Measurements from ENCODE around the gene SPATA13. TPM values are rescaled to one million over a fixed set of nuclear protein-coding genes. Genes with fewer than 3 reads are reported as not detected.

The SPATA13 gene
- total and polyA plus RNA-seq, 10 of the 15 experiments (the other 5 are each of a cell fraction or from before 2014, with no cell fraction given): 2.4 to 11.1 (median 10.2) TPM

- no peak for TF ChIP-seq CHD4 (IDR thresholded peaks at IDR 0.05)
- TF ChIP-seq CHD2 (IDR thresholded peaks at IDR 0.05; ENCODE audit: borderline replicate concordance, low read depth, low read length): no peak
- no peak for TF ChIP-seq HSF1 (IDR thresholded peaks at IDR 0.05; ENCODE audit: low read depth, low read length)
- no peak for TF ChIP-seq MYC (IDR thresholded peaks at IDR 0.05; ENCODE audit: insufficient read depth, insufficient read length, insufficient replicate concordance, low read length, severe bottlenecking)
- no peak for TF ChIP-seq ZNF622 (IDR thresholded peaks at IDR 0.05)
- TF ChIP-seq NR2C1 (IDR thresholded peaks at IDR 0.05): no peak
These were observed 146.9 kb downstream of the SPATA13 start (continued) for GRCh38 chr13:24307211-24308067.

- DNase-seq (ENCODE audit: low read depth, low spot score): no peak
- CTCF ChIA-PET: no interaction called here
- H3K27me3 ChIP-seq (replicated peaks in 1 of 2; ENCODE audit: control insufficient read depth in 2 of 2, insufficient read depth in 2 of 2, low read length in 1 of 2): no peaks in the 10 kb centered on the region
- H3K36me3 ChIP-seq (ENCODE audit: control insufficient read depth in 2 of 2, insufficient read depth in 2 of 2, low read length in 1 of 2): 0 out of 4 replicates have a peak, but pooled peaks cover 0 to 2% of the 10 kb centered on the region in 2 experiments
- H3K4me1 ChIP-seq (ENCODE audit: control insufficient read depth, insufficient read depth, low read length): no peaks in the 10 kb centered on the region
- no peak overlapping the region for H3K4me2 ChIP-seq (ENCODE audit: control insufficient read depth, insufficient read depth)
- H3K27ac ChIP-seq (ENCODE audit: control insufficient read depth, insufficient read depth): no peak overlapping the region
- in situ Hi-C loops (cut with MboI): no loop called here
- RAD21 ChIA-PET (ENCODE audit: unreplicated experiment): interaction anchor here (0.8 kb wide), 1 partner anchor 11 kb away, joined by 4 read pairs; no protein-coding TSS in a partner anchor
- H2AFZ ChIP-seq (ENCODE audit: control insufficient read depth, low read depth, low read length): no peak overlapping the region
- no peaks in the 10 kb centered on the region for H3K9me3 ChIP-seq (replicated peaks; ENCODE audit: control insufficient read depth, insufficient read depth, low read length)
- H4K20me1 ChIP-seq (ENCODE audit: control insufficient read depth, insufficient read depth): no peaks in the 10 kb centered on the region
- no peak for FAIRE-seq
- 97% methylated on average over 13 of the region's 33 CpGs for WGBS (ENCODE audit: insufficient coverage, insufficient replicate concordance, low lambda C conversion rate, missing lambda C conversion rate)
- H3K79me2 ChIP-seq (ENCODE audit: control insufficient read depth, insufficient read depth, low read length): no peaks in the 10 kb centered on the region
- SMC1A ChIA-PET (ENCODE audit: uncharacterized antibody, unreplicated experiment): no interaction called here
- no peak overlapping the region for H3K4me3 ChIP-seq
- no peak overlapping the region for H3K9ac ChIP-seq (ENCODE audit: control insufficient read depth, insufficient read depth, low read length)
- BruUV-seq (replicated peaks): no TSS peak
- no peak for ATAC-seq
- intact Hi-C loops (cut with micrococcal nuclease; ENCODE audit: unreplicated experiment): no loop called here
- POLR2A ChIA-PET: no interaction called here
- TF ChIP-seq PML (IDR thresholded peaks at IDR 0.05; ENCODE audit: low read length) (no peak), MLLT1 (IDR thresholded peaks at IDR 0.05) (no peak), TBL1XR1 (IDR thresholded peaks at IDR 0.05; ENCODE audit: low read depth, low read length) (no peak), JUNB (IDR thresholded peaks at IDR 0.05) (no peak), CUX1 (IDR thresholded peaks at IDR 0.05; ENCODE audit: insufficient replicate concordance, low read depth, low read length) (no peak), ZNF622 (IDR thresholded peaks at IDR 0.05) (no peak), STAT3 (IDR thresholded peaks at IDR 0.05; ENCODE audit: low read depth, low read length) (no peak), JUND (IDR thresholded peaks at IDR 0.05; ENCODE audit: low read depth, low read length) (no peak), SREBF2 (IDR thresholded peaks at IDR 0.05; ENCODE audit: low read length) (no peak), FOXM1 (IDR thresholded peaks at IDR 0.05; ENCODE audit: low read depth, low read length) (no peak)
These were observed 147.5 kb downstream of the SPATA13 start for GRCh38 chr13:24308068-24308445.

Data from GM12878 (cell line).